Right lobe of liver (tissue), 4 donors: ENCODE results near the gene CSTF3.

Source experiments
- CTCF ChIP-seq, 4 donors: fragments of 200-600 bp in 3 of 4; fragments of 450-650 bp in 1 of 4; IDR thresholded peaks; one replicate each; pipeline versions ENCODE4 v1.5.1 to v1.8.0; 2016 to 2022; ENCODE audit warnings: antibody characterized with exemption in 4 of 4, mild to moderate bottlenecking in 2 of 4
- POLR2A ChIP-seq: fragments of 450-650 bp; IDR thresholded peaks from one replicate; pipeline ENCODE4 v1.6.1; 2017; ENCODE audit warnings: antibody characterized with exemption, mild to moderate bottlenecking
- donor health status: DM: no; HTN: no; CAD: no.
- donor health status: DM: no; HTN: no; CAD: no.
- donor health status: DM: no; HTN: yes; CAD: no.

GRCh38 chr11:33040862-33041453 is 120.3 kb downstream of the CSTF3 start:
- TF ChIP-seq POLR2A (no peak), CTCF (IDR thresholded peaks at IDR 0.05) (no peak)
